Astrocyte (in vitro differentiated cells and primary cell): ENCODE measurements around the gene NAB1. TPM values are rescaled to one million over a fixed set of nuclear protein-coding genes. Genes with fewer than 3 reads are reported as not detected.

Experiments used
- DNase-seq: peaks from one replicate; pipeline ENCODE4 v3.0.0-alpha.2; 2010; ENCODE audit warnings: low read depth
- FAIRE-seq: peaks from 2 replicates; lab custom pipeline; 2011; peaks lifted over from hg19 to GRCh38; lab: Jason Lieb, UNC
- H2AFZ ChIP-seq: 2 replicates; pipeline ENCODE4 v1.6.0; 2012; ENCODE audit warnings: low read depth, low read length, inconsistent platforms
- H3K27ac ChIP-seq: 2 replicates; pipeline ENCODE4 v1.5.1; 2011; ENCODE audit warnings: low read depth, low read length, inconsistent platforms
- H3K27me3 ChIP-seq: 2 replicates; pipeline ENCODE4 v1.6.0; 2011; ENCODE audit warnings: low read length, inconsistent platforms; ENCODE audit not compliant: insufficient read depth
- H3K36me3 ChIP-seq: 2 replicates; pipeline ENCODE4 v1.5.1; 2011; ENCODE audit warnings: low read length, inconsistent platforms; ENCODE audit not compliant: insufficient read depth
- H3K4me1 ChIP-seq: 2 replicates; pipeline ENCODE4 v1.5.1; 2011; ENCODE audit warnings: low read length, inconsistent platforms; ENCODE audit not compliant: insufficient read depth
- H3K4me2 ChIP-seq: 2 replicates; pipeline ENCODE4 v1.6.0; 2012; ENCODE audit warnings: low read length, inconsistent platforms
- H3K4me3 ChIP-seq: 2 replicates; pipeline ENCODE4 v1.5.1; 2011; ENCODE audit warnings: low read depth, mild to moderate bottlenecking, low read length, inconsistent platforms; ENCODE audit not compliant: insufficient read depth
- H3K79me2 ChIP-seq: 2 replicates; pipeline ENCODE4 v1.6.0; 2012; ENCODE audit warnings: mild to moderate bottlenecking, low read length, inconsistent platforms; ENCODE audit not compliant: insufficient read depth
- H3K9ac ChIP-seq: 2 replicates; pipeline ENCODE4 v1.6.0; 2012; ENCODE audit warnings: mild to moderate bottlenecking, low read length, inconsistent platforms
- H3K9me3 ChIP-seq: 2 replicates; pipeline ENCODE4 v1.5.1; 2012; ENCODE audit warnings: low read depth, mild to moderate bottlenecking, low read length, inconsistent platforms; ENCODE audit not compliant: insufficient read depth
- H4K20me1 ChIP-seq: 2 replicates; pipeline ENCODE4 v1.6.0; 2012; ENCODE audit warnings: low read length, inconsistent platforms; ENCODE audit not compliant: insufficient read depth
- H3K27ac Mint-ChIP-seq: one replicate; pipeline ENCODE4 v1.8.0; 2021; ENCODE audit warnings: mild to moderate bottlenecking, mixed read lengths; ENCODE audit not compliant: unreplicated experiment
- H3K27me3 Mint-ChIP-seq: one replicate; pipeline ENCODE4 v1.8.0; 2021; ENCODE audit warnings: low read depth, mixed read lengths; ENCODE audit not compliant: unreplicated experiment
- H3K36me3 Mint-ChIP-seq: one replicate; pipeline ENCODE4 v1.8.0; 2021; ENCODE audit warnings: low read depth, mixed read lengths; ENCODE audit not compliant: unreplicated experiment
- H3K4me1 Mint-ChIP-seq: one replicate; pipeline ENCODE4 v1.8.0; 2021; ENCODE audit warnings: low read depth, mixed read lengths; ENCODE audit not compliant: unreplicated experiment
- H3K4me3 Mint-ChIP-seq: one replicate; pipeline ENCODE4 v1.8.0; 2021; ENCODE audit warnings: mild to moderate bottlenecking, moderate library complexity, mixed read lengths; ENCODE audit not compliant: unreplicated experiment
- H3K9me3 Mint-ChIP-seq: one replicate; pipeline ENCODE4 v1.8.0; 2021; ENCODE audit warnings: mild to moderate bottlenecking, mixed read lengths; ENCODE audit not compliant: unreplicated experiment
- EZH2 ChIP-seq: IDR thresholded peaks from 2 replicates; pipeline ENCODE4 v1.6.1; 2012; ENCODE audit warnings: mild to moderate bottlenecking, low read length, inconsistent platforms; ENCODE audit not compliant: insufficient read depth
- total RNA-seq: library from RNA; stranded (reverse); gene quantifications from 2 replicates; pipeline ENCODE4 v1.2.1, GENCODE V29; 2021
- TF ChIP-seq, protein P1 (sequence below): IDR thresholded peaks from 2 replicates; pipeline ENCODE4 v1.5.1; 2011; ENCODE audit warnings: low read depth, mild to moderate bottlenecking, inconsistent platforms, low read length, moderate library complexity; ENCODE audit not compliant: insufficient read depth

Gene NAB1
- total RNA-seq, 1 donor from 2014 or later, result 25.4 TPM

DNA sequence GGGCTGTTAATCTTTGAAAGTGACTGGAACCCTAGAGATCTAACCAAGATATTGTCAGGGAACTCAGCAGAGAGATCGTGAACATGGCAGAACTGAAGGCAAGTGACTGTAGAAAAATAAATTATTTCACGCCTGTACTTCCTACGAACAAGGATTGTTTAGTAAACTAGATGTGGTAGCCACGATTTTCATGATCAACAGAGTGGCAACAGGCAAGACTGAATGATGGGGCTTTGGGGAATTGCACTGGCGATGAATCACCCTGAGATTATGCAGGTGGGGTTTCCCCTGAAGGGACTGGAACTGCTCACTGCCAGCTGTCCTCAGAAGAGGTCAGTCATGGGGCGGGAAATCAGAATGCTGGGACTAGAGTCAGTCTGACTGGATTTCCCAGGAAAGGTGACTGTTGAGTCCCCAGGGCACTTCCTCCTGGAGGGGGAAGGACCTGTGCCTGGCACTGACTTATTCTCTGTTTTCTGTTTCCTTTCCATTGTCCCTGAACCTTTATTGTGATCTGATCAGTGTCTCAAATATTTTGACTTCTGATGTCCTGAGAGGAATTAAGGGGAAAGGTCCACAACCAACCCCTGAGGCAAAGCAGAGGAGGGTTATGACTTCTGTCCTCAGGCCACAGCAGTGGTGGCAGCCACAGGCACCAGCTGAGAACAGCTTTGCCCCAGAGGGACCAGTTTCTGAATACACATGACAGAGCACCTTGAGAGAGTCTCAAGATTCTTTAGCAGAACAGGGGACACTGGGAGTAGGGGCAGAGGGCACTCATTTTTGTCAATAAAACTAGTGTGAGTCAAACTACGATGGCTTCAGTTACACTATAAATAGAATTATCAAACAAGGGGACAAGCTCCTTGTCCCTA is 70.0 kb downstream of the NAB1 start:
- Mint-ChIP-seq H3K4me3 (no peak overlapping the region), H3K27me3 (peaks cover 4% of the 10 kb centered on the region), H3K27ac (no peak overlapping the region), H3K9me3 (peaks cover 2% of the 10 kb centered on the region), H3K36me3 (no peaks in the 10 kb centered on the region), H3K4me1 (peaks cover 43% of the 10 kb centered on the region)
- H3K27ac ChIP-seq, result no peak overlapping the region
- DNase-seq (peak; percentile 74), FAIRE-seq (no peak)
- TF ChIP-seq, protein P1, sequence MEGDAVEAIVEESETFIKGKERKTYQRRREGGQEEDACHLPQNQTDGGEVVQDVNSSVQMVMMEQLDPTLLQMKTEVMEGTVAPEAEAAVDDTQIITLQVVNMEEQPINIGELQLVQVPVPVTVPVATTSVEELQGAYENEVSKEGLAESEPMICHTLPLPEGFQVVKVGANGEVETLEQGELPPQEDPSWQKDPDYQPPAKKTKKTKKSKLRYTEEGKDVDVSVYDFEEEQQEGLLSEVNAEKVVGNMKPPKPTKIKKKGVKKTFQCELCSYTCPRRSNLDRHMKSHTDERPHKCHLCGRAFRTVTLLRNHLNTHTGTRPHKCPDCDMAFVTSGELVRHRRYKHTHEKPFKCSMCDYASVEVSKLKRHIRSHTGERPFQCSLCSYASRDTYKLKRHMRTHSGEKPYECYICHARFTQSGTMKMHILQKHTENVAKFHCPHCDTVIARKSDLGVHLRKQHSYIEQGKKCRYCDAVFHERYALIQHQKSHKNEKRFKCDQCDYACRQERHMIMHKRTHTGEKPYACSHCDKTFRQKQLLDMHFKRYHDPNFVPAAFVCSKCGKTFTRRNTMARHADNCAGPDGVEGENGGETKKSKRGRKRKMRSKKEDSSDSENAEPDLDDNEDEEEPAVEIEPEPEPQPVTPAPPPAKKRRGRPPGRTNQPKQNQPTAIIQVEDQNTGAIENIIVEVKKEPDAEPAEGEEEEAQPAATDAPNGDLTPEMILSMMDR, result no peak
- TF ChIP-seq EZH2, result no peak
- no peaks in the 10 kb centered on the region for H3K27me3 ChIP-seq
- peaks cover 9% of the 10 kb centered on the region for H3K4me1 ChIP-seq
- no peaks in the 10 kb centered on the region for H4K20me1 ChIP-seq
- H3K9me3 ChIP-seq, result no peaks in the 10 kb centered on the region
- H2AFZ ChIP-seq, result no peak overlapping the region
- no peaks in the 10 kb centered on the region for H3K79me2 ChIP-seq
- H3K4me3 ChIP-seq, result no peak overlapping the region
- H3K36me3 ChIP-seq, result no peaks in the 10 kb centered on the region
- H3K9ac ChIP-seq, result no peak overlapping the region
- H3K4me2 ChIP-seq, result peak overlapping the region; percentile 2

DNA sequence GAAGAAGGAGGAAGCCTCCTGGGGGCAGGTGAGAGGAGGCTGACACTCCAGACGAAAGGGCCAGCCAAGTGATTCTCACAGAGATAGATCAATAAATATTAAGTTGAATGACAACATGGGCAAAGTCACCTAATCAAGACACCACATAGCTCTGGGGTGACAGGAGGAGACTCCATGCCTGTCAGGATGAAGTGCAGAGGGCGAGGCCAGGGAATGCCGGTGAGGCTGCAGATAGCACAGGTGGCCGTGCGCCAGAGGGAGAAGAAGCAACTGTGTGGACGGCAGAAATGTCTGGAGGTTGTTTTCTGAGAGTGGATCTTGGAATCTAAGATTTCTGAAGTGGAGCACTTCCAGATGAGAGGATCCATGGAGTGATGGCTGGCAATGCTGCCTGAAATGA is 71.4 kb downstream of the NAB1 start:
- Histone ChIP-seq H3K27me3 (no peaks in the 10 kb centered on the region), H3K4me1 (peaks cover 8% of the 10 kb centered on the region), H3K4me3 (no peak overlapping the region), H3K79me2 (no peaks in the 10 kb centered on the region), H3K27ac (no peak overlapping the region), H3K4me2 (no peak overlapping the region), H3K36me3 (no peaks in the 10 kb centered on the region), H3K9ac (no peak overlapping the region), H2AFZ (no peak overlapping the region), H4K20me1 (no peaks in the 10 kb centered on the region), H3K9me3 (no peaks in the 10 kb centered on the region)
- no peak for TF ChIP-seq EZH2
- Mint-ChIP-seq H3K4me3 (no peak overlapping the region), H3K36me3 (no peaks in the 10 kb centered on the region), H3K9me3 (peaks cover 2% of the 10 kb centered on the region), H3K27ac (no peak overlapping the region), H3K27me3 (peaks cover 4% of the 10 kb centered on the region), H3K4me1 (peaks cover 33% of the 10 kb centered on the region)
- FAIRE-seq (no peak), DNase-seq (no peak)

DNA sequence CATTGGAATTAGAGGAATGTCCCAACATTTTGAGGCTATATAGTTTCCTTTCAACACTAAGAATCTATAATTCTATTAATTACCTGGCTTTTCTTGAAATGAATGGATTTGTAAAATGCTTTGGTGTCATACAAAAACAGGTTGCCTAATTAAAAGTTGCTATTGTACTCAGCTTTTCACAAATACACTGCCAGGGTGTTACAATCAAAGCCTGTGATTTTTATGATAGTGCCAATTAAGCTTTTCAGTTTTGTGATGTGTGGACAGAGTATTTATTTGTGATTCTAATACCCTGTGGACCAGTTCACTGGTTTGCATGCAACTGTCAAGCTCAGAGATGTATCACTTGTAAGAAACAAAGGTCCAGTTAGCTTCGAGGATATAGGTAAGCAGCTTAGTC is 71.8 kb downstream of the NAB1 start:
- peaks cover 4% of the 10 kb centered on the region for H3K27me3 Mint-ChIP-seq

More for the DNA sequence above, 71.8 kb downstream of the NAB1 start:
- Histone ChIP-seq H3K79me2 (no peaks in the 10 kb centered on the region), H3K4me2 (no peak overlapping the region), H3K27me3 (no peaks in the 10 kb centered on the region), H3K4me1 (peaks cover 8% of the 10 kb centered on the region), H4K20me1 (no peaks in the 10 kb centered on the region), H3K9ac (no peak overlapping the region), H3K9me3 (no peaks in the 10 kb centered on the region), H2AFZ (no peak overlapping the region), H3K4me3 (no peak overlapping the region), H3K27ac (no peak overlapping the region), H3K36me3 (no peaks in the 10 kb centered on the region)
- peaks cover 2% of the 10 kb centered on the region for H3K9me3 Mint-ChIP-seq
- H3K36me3 Mint-ChIP-seq, result no peaks in the 10 kb centered on the region
- FAIRE-seq (no peak), DNase-seq (no peak)
- no peak overlapping the region for H3K4me3 Mint-ChIP-seq
- H3K27ac Mint-ChIP-seq, result no peak overlapping the region
- no peak for TF ChIP-seq EZH2
- TF ChIP-seq, protein P1, result no peak
- H3K4me1 Mint-ChIP-seq, result peaks cover 33% of the 10 kb centered on the region
